Astrocyte of the hippocampus (primary cell): ENCODE measurements around the gene SOX18.

Experiments
- DNase-seq: peaks from one replicate; pipeline ENCODE4 v3.0.0; 2011; ENCODE audit warnings: low read depth, low spot score

SOX18 gene

DNA sequence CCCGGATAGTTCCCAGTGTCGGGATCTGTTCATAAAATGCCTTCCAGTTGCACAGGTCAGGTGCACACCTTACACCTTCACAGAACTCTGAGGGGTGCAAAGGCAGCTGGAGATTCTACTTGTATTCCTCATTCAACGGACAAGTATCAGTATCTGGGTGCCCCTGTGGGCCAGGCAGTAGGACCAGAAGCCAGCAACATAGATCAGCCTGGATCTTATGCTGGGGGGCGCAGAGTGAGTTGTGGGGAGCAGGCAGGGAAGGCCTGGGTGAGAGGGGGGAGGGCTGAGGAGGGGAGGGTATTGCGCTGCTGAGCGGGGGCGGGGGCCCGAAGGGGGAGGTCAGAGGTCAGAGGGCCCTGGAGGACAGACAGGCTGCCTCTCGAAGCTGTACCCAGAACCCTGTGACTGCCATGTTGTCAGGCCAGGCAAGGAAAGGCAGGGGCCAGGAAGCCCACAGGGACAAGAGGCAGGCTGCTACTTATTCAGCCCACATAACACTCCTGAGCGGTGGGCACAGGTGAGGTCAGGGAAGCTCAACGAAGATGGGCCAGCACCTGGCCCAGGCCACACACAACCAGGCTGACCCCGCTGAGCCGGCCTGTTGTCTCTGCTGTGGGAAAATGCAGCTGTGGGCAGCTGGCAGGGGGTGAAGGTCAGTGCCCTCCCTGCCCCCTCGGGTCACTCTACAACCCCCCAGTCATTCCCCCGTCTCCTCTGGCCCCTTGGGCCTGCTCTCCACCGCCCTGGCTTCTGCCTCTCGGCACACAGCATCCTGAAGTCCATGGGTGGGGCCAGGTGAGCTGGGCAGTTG lies 31.6 kb upstream of the SOX18 start:
- no peak for DNase-seq

DNA sequence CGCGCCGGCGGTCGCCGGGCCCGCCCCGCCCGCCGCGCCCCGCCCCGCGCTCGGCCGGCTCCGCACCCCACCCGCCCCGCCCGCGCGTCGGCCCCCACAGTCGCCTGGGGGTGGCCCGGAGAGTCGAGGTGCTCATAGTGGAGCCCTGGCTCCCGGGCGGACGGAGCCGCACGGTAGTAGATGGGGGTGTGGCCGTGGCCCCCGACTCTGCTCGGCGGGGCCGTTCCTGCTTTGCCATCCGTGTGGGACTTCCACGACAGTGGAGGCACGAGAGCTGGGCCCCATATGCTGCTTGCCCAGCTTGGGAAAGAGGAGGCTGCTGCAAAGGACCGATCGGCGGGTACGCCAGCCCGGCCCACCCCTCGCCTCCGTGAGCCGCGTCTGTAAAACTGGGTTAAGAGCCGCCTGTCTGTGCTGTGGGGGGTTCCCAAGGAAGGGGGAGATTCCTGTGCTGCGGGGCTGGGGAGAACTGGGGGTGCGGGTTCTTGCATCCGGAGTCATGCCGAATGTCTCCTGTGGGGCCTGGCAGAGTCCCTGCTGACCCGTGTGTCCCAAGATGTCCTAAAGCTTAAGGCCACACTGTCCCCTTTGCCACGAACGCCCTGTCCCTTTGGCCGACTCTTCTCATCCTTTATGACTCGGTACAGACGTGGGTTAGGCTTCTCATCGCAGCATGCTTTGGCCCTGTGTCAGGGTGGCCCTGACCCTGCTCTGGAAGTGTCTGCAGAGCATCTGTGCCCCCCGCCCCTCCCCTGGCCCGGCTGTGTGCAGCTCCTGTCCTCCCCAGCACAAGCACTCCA lies 30.8 kb upstream of the SOX18 start, which contains the start of gene OPRL1:
OPRL1 (plus strand) TSS at position 70 of the 800 bp plus-strand sequence. CDS start 12,639 bp downstream, outside the sequence.
- peak; percentile 42 for DNase-seq

DNA sequence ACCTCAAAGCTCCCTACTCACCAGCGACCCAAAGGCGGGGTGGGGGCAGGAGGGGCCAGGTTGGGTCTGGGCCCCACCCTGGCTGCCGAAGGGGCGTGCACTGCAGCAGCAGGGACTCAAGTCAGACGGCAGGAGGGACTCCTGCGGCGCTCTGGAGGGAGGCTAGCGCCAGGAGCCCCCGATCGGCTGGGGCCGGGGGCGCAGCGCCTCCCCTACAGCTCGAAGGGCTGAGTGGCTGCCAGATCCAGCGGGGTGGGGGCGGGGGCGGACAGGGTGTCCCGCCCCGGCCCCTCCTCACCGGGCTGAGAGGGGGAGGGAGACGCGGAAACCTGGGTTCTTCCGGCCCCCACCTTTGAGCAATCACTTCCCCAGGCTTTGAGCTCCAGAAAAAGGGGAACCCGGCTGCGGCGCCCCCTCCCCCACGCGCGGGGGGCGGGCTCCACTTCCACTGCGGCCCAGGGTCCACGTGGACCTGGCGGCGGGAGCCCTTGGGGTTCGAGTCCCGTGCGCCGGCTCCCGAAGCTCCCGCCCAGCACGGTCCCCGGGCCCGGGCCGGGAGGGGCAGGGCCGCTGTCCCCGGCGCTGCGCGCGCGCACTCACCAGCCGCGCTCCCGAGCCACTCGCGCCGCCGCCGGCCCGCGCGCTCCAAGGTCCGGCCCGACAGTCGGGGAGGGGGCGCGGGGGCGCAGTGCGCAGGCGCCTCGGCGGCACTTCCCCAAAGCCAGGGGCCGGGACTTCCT lies 30.0 kb upstream of the SOX18 start, which contains the start of gene RGS19:
RGS19 (minus strand) TSS at position 246 of the 740 bp plus-strand sequence. CDS start 2,632 bp downstream, outside the sequence.
- peak; percentile 88 for DNase-seq

DNA sequence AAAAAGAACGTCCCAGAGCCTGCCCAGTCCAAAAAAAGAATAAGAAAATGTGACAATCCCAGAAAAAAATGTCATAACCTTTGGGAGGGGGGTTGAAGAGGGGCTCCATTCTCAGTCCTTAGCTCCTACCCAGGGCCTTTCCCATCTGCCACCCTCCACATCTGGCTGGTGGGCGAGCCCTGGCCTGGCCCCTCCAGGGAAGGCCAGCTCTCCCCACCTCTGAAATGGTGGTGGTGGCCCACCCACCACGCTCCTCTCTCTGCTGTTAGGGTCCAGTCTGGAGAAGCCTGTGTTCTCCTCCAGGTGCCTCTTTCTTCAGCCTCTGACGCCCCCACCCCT lies 29.5 kb upstream of the SOX18 start:
- DNase-seq, result no peak

DNA sequence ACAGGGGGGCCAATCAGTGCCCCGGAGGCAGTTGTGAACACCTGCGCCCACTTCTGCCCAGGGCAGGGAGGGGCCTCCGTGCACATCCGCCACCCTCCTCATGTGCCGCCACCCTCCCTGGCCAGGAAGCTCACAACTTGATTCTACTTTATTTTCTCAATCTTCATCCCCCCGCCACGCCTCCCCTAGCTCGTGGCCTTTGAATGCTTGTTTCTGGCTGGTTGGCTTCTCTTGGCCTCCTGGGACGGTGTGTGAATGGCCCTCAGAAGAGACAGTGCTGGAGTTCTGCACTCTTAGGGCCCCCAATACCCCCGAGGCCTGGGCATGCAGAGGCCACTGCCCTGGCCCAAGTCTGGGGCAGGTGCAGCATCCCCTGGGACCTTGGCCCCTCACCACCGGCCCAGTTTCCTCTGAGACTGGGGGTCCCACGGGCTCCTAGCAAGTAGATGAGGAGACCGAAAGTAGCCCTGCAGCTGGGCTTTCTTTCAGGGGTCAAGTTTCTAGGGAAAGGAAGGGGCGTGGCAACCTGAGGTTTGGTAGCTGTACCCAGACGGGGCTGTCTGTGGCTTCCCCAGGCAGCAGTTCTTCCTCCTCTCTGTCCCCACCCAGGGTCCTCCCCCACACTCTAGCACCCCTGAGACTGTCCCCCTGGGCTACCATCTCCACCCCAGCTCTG lies 28.6 kb upstream of the SOX18 start:
- no peak for DNase-seq

DNA sequence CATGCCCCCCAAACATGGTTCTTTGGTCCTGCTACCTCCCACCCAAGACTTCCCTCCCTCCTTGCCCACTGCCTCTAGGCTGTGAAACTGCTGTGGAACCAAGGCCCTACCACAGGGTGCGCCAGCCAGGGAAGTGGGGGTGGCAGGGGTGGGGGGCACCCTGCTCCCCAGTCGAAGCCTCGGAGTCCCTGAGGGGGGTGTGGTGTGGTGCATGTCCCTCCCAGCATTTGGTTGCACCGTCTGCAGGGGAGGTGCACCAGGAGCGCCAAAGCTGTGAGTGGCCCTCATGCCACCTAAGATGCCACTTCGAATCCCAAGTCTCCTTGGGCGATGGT lies 28.1 kb upstream of the SOX18 start:
- DNase-seq, result no peak

DNA sequence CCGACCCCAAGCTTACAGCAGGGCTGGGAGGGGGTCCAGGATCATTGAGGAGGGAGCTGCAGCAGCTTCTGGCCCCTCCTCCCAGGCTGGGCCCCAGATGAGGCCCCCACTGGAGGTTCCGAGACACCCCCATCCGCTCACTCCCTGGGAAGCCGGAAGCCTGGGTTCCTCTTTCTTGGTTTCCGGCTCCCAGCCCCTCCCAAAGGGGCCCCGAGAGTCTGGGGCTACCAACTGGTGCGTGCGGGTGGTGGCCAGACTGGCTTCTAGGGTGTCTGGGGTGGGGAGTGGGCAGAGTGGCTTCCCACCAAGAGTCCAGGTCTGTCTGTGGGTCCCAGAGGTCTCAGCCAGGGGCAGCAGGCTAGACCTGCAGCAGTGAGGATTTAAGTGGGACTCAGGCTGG lies 27.7 kb upstream of the SOX18 start:
- DNase-seq, result no peak

DNA sequence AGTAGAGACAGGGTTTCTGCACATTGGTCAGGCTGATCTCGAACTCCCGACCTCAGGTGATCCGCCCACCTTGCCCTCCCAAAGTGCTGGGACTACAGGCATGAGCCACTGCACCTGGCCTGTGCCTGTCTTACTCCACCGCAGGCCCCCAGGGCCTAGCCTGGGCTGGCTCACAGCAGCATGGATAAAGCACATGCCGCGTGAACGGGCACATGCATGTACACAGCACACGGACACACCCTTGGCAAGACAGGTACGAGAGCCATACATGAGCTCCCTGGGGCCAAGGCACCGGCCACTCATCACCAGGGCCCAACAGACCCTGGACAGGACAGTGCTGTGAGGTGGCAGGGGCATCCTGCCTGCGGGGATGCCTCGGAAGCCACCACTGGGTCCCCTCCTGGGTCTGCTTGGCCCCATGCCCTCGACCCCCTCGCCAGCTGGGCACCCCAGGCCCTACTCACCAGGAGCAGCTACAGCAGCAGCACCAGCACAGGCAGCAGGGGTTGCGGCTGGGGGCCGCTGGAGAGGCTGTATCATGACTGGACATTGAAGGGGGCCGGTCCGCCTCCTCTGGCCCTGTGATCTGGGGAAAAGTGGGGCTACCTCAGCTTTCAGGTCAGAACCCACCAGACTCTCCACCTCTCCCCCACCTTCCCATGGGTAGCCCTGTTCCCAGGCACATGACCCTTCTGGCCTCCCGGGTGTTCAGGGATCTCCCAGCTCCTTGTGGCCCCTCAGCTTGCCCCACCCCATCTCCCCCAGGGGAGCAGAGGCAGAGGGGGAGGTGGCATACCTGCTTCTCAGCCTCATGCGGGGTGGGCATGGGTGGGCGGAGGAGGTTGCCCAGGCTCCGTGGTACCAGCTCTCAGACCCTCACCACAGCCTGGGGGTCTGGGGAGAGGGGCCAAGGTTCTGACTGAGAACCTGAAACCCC lies 26.9 kb upstream of the SOX18 start:
- no peak for DNase-seq

DNA sequence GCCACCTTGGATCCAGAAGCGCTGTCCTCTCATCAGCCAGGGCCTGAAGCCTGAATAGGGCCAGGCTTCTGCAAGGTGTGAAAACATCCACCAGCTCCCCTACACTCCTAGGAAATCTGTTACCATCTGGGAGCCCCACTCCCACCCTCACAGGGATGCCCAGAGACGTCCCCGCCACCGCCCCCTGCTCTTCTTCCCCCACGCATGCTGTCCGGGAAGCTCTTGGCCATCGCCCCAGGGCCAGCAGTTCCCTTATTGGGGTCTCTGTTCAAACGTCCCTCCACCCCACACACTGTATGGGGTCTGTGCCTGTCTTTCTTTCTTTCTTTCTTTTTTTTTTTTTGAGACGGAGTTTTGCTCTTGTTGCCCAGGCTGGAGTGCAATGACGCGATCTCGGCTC lies 26.1 kb upstream of the SOX18 start:
- no peak for DNase-seq

DNA sequence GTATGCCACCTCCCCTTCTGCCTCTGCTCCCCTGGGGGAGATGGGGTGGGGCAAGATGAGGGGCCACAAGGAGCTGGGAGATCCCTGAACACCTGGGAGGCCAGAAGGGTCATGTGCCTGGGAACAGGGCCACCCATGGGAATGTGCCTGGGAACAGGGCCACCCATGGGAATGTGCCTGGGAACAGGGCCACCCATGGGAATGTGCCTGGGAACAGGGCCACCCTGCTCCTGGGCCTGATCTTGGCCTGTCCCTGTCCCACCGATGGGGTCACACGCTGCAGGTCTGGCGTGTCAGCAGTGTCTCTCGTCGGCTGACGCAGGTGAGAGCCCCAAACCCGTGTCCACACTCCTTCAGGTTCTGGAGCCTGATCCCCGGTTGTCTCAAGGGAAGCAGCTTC lies 25.5 kb upstream of the SOX18 start:
- no peak for DNase-seq

DNA sequence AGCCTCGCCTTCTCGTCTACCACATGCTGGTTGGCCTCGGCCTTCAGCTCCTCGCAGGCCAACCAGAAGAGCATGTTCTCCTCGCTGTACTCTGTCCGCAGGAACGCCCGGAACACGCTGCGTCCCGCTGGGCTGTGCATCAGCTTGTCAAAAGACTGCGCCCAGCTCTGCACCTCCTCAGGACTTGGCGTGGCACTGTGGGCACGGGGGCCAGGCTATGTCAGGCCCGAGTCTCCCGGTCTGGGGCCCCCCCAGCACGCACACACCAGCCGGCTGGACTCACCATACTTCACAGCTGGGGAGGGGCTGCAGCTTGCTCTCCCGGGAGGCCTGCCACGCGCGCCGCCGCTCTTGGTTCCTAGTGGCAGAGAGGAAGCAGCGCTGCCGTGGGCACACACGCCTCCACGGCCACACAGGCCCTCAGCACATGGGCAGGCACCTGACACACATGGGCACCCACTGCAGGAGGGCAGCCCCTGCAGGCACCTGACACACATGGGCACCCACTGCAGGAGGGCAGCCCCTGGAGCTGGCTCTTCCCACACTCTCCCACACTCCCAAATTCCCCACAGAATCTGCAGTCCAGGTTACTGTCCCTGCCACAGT lies 24.8 kb upstream of the SOX18 start:
- no peak for DNase-seq

DNA sequence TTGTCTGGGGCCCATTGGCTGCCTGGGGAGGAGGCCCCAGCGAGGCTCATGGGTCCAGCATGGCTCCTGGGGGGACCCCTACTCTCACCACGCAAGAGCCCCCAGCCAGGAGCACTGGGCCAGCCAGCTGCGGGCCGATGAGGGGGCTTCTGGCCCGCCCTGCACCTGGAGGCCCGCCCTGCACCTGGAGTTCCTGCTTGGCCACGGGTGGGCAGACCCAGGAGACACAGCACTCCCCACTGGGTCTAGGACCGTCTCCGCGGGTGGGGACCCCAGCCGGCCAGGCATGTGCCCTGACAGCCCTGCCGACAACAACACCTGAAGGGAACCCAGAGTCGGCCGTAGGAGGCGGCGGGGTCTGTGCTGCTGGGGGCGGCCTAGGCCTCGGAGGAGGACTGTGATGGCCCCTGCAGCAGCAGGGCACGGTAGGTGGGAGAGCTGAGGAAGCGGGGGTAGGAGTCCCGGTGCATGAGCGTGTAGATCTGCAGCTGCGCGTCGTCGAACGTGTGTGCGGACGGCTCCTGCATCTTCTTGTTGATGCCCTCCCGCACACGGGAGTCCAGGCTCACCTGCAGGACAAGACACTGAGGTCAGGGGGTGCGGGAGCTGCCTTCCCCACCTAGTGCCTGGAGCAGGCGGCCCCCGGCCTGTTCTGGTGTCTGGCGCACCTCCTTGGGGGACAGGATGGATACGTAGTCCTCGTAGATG lies 24.2 kb upstream of the SOX18 start:
- no peak for DNase-seq

DNA sequence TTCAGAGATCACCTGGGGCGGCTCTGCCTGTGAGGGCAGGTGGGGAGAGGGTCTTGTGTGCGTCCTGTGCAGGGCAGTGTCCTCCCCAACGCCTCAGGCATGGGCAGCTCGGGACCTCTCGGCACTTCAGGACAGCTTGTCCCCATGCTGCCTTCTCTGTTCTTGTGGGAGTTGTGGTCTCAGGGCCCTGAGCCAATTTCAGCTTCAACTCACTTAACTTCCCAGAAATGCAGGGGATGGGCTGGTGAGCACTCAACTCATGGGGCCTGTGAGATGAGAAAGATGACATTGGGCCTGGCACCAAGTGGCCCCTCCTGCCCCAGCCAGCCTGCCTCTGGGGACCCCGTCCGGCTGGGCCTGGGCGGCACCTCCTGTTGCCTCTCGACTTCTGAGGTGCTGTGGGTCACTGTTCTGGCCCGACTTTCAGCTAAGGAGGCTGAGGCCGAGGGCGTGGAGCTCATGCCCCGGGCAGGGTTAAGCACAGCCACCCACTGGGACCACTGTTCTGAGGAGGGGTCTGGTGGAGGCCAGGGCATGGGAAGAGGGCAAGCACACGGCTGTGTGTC lies 23.1 kb upstream of the SOX18 start:
- no peak for DNase-seq

DNA sequence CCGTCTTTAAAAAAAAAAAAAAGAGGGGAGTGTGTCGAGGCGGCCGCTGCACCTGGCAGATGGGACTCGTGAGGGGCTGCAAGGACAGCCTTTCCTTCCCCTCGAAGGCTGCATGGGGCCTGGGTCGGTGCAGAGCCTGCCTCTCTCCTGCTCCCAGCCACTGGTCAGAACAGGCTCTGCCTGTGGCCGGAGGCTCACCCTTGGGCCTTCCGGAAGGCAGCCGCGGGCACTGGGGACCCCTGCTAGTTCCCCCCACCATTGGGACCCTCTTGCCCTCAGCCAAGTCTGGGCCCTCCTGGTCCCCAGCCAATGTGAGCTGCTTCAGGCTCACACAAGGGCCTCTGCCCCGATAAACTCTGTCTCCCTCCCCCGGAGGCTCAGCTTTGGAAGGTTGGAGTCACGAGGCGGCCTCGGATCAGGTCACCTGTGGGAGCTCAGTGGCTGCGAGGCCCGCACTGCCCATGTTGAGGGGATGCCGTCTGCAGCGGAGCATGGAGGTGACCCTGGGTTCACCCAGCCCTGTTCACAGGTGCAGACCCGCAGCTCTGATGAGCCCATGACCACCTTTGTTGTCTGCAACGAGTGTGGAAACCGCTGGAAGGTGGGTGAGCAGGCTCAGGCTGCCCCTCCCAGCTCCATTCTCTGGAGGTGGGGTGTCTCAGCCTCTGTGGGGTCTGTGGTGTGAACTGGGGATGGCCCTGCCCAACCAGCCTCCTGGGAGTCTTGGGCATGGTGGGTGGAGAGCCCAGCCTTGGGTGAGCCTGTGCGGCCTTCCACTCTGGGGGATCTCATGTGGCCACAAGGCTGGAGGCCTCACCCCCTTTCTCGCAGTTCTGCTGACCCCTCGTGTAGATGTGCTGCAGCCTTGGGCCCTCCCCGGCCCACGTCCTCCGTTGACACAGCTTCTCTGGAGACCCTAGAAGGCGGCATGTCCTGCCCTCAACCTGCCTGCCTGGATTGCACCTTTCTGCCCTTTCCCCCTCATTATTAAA lies 22.2 kb upstream of the SOX18 start:
- DNase-seq, result no peak

DNA sequence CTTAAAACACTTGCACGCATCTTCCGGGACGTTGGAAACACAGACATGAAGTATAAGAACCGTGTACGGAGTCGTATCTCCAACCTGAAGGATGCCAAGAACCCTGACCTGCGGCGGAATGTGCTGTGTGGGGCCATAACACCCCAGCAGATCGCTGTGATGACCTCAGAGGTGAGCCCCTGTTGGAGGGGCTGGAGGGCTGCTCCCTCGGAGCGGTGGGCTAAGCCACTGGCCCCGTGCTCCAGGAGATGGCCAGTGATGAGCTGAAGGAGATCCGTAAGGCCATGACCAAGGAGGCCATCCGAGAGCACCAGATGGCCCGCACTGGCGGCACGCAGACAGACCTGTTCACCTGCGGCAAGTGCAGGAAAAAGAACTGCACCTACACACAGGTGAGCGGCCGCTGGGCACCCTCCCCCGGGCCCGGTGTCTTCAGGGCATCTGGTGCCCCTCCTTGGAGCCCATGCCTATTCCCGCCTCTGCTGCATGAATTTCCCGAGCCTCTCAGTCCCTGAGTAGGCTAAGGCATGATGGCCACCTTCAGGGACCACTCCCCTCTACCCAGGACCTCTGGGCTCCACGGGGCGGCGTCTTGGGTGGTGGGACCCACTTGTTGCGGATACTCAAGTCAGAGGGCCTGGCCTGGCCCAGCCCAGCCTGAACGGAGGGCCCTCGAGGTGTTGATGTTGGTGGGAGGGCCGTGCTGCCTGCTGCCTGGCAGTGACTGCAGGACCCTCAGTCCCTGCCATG lies 21.0 kb upstream of the SOX18 start:
- DNase-seq, result no peak

DNA sequence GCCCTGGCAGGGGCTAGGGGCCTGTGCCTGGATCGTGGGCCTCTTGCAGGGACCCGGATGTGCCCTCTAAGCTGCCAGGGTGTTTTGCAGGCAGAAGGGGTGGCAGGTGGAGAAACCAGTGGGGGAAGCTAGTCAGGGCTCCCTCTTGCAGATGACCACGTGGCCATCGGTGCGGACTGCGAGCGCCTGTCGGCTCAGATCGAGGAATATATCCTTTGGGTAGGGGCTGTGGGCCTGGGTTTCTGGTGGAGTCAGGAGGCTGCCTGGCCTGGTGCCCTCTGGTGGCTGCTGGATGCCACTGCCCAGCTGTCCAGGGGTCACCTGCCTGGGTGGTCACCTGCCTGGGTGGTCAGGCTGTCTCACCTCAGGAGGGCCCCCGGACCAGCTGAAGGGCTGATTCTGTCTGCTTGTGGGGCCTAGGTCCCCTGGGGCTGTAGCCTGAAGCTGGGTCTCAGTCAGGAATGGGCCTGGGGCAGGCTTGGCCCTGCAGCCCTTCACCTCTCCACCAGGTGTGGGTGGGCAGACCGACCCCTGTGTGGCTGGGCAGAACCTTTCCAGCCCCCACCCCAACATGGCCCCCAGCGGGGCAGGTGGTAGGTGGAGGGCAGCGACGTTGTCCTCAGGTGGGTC lies 20.3 kb upstream of the SOX18 start:
- peak; percentile 65 for DNase-seq

DNA sequence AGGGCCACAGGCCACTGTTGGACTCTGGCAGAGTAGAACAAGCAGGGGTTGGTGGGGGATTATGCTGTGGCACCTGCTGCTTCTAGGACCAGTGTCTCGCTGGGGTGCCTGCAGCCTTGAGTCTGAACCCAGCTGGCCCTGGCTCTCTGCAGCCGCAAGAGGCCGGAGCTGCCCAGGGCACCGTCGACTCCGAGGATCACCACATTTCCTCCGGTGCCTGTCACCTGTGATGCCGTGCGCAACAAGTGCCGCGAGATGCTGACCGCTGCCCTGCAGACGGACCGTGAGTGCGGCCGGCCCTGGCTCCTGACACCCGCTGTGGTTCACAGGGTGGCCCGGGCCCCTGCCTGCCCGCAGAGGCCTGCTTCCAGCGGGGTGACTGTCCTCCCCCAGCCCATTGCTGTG lies 19.8 kb upstream of the SOX18 start:
- no peak for DNase-seq
